Sigmoid colon (tissue), 7 donors: Measurements from ENCODE around the gene CPOX. TPM values are rescaled to one million over a fixed set of nuclear protein-coding genes. Genes with fewer than 3 reads are reported as not detected.
A peak's percentile ranks its signal among the peaks of the same experiment; 100 is the strongest.

Experiments used
- DNase-seq: peaks from one replicate; pipeline ENCODE4 v3.0.0-alpha.2; 2019
- H3K27ac ChIP-seq, 4 donors: fragments of 200-600 bp; sonication (generic); one replicate each; pipeline ENCODE4 v1.5.1; 2016 to 2019; ENCODE audit warnings: mild to moderate bottlenecking in 1 of 4
- H3K27me3 ChIP-seq, 3 donors: fragments of 200-600 bp; sonication (generic); one replicate each; pipeline ENCODE4 v1.5.1; 2019; ENCODE audit warnings: mild to moderate bottlenecking in 1 of 3
- H3K36me3 ChIP-seq, 4 donors: fragments of 200-600 bp; sonication (generic); one replicate each; pipeline ENCODE4 v1.5.1; 2016 to 2019
- H3K4me1 ChIP-seq, 4 donors: fragments of 200-600 bp; sonication (generic); one replicate each; pipeline ENCODE4 v1.5.1; 2017 to 2019
- H3K4me3 ChIP-seq, 4 donors: fragments of 200-600 bp; sonication (generic); one replicate each; pipeline ENCODE4 v1.5.1; 2017 to 2019; ENCODE audit warnings: mild to moderate bottlenecking in 2 of 4, moderate library complexity in 1 of 4
- H3K9me3 ChIP-seq, 4 donors: fragments of 200-600 bp in 3 of 4; sonication (generic) in 3 of 4; one replicate each; pipeline versions ENCODE4 v1.5.1 to v1.6.1; 2013 to 2019
- CTCF ChIP-seq, 4 experiments: fragments of 450-650 bp in 3 of 4; fragments of 200-600 bp in 1 of 4; IDR thresholded peaks; one replicate each; pipeline ENCODE4 v1.5.1; 2016 to 2019; ENCODE audit warnings: antibody characterized with exemption in 4 of 4, mild to moderate bottlenecking in 3 of 4, moderate library complexity in 2 of 4
- EP300 ChIP-seq, 4 donors: sonication (generic); formaldehyde crosslinking; IDR thresholded peaks; one replicate each; pipeline ENCODE4 v1.6.1; 2017; ENCODE audit warnings: antibody characterized with exemption in 4 of 4
- POLR2A ChIP-seq, 2 donors: fragments of 450-650 bp; IDR thresholded peaks; one replicate each; pipeline ENCODE4 v1.6.1; 2016; ENCODE audit warnings: antibody characterized with exemption in 2 of 2, mild to moderate bottlenecking in 2 of 2, moderate library complexity in 2 of 2
- POLR2AphosphoS5 ChIP-seq, 4 donors: sonication (generic); formaldehyde crosslinking; IDR thresholded peaks; one replicate each; pipeline ENCODE4 v1.6.1; 2017; ENCODE audit warnings: antibody characterized with exemption in 4 of 4
- WGBS, 2 donors: extraction: QIAGEN DNeasy Blood & Tissue Kit; methylation state at CpG; one replicate each; pipeline ENCODE4 v1.1.7; 2013; 5-methylcytosine and 5-hydroxymethylcytosine counted together
- intact Hi-C: fragments of 100-400 bp; cut with DNase I; formaldehyde crosslinking; loops from one replicate; pipeline ENCODE4 v1.15.1; 2023
- polyA plus RNA-seq, 3 donors: library from polyadenylated mRNA; stranded (reverse); fragments of 200-250 nt; gene quantifications; one replicate each; pipeline ENCODE4 v1.2.3, GENCODE V29; 2013
- total RNA-seq, 4 donors: library from RNA; depleted of rRNA; stranded (reverse); fragments of >200 nt; gene quantifications; one replicate each; pipeline ENCODE4 v1.1.0, GENCODE V29; 2016
- donor health status: healthy with polysubstance abuse.
- donor health status: Bipolar disorder and iron deficiency.
- donor health status: healthy.

The CPOX gene
- total and polyA plus RNA-seq, 7 donors, result 4.2 to 32.7 (median 15.3) TPM

- DNase-seq, result no peak
- Histone ChIP-seq H3K9me3 (no peaks in the 10 kb centered on the region), H3K27ac (no peak overlapping the region), H3K4me1 (no peaks in the 10 kb centered on the region), H3K4me3 (no peak overlapping the region), H3K36me3 (no peaks in the 10 kb centered on the region), H3K27me3 (no peaks in the 10 kb centered on the region)
- intact Hi-C loops, result no loop called here
- no peak for TF ChIP-seq POLR2AphosphoS5 (IDR thresholded peaks at IDR 0.05)
- TF ChIP-seq POLR2A (IDR thresholded peaks at IDR 0.05), result no peak
- TF ChIP-seq EP300 (IDR thresholded peaks at IDR 0.05), result no peak
- TF ChIP-seq CTCF (IDR thresholded peaks at IDR 0.05), result no peak
- WGBS, 2 donors, result 76 to 79% methylated on average over 5 of the region's 5 CpGs
These were observed 19.2 kb upstream of the CPOX start for GRCh38 chr3:98612587-98612986.

- no peak for DNase-seq
- TF ChIP-seq POLR2A (IDR thresholded peaks at IDR 0.05) (no peak), POLR2AphosphoS5 (IDR thresholded peaks at IDR 0.05) (no peak), EP300 (IDR thresholded peaks at IDR 0.05) (no peak), CTCF (IDR thresholded peaks at IDR 0.05) (no peak)
- Histone ChIP-seq H3K36me3 (no peaks in the 10 kb centered on the region), H3K27me3 (no peaks in the 10 kb centered on the region), H3K27ac (no peak overlapping the region), H3K4me1 (no peaks in the 10 kb centered on the region), H3K4me3 (no peak overlapping the region), H3K9me3 (no peaks in the 10 kb centered on the region)
- WGBS, 2 donors, result 50 to 96% methylated on average over 2 of the region's 2 CpGs
- intact Hi-C loops, result no loop called here
These were observed 14.6 kb upstream of the CPOX start for GRCh38 chr3:98608029-98608428.

- H3K36me3 ChIP-seq, result no peaks in the 10 kb centered on the region
- no peaks in the 10 kb centered on the region for H3K4me1 ChIP-seq
- intact Hi-C loops, result no loop called here
- no peak for DNase-seq
- H3K27me3 ChIP-seq, result no peaks in the 10 kb centered on the region
- H3K4me3 ChIP-seq, result no peak overlapping the region
- no peak for TF ChIP-seq EP300 (IDR thresholded peaks at IDR 0.05)
- TF ChIP-seq POLR2AphosphoS5 (IDR thresholded peaks at IDR 0.05), result no peak
- TF ChIP-seq CTCF (IDR thresholded peaks at IDR 0.05), result no peak
- TF ChIP-seq POLR2A (IDR thresholded peaks at IDR 0.05), result no peak
- no peaks in the 10 kb centered on the region for H3K9me3 ChIP-seq
- no peak overlapping the region for H3K27ac ChIP-seq
These were observed 10.2 kb upstream of the CPOX start for GRCh38 chr3:98603580-98603979.

- intact Hi-C loops, result no loop called here
- Histone ChIP-seq H3K4me1 (no peaks in the 10 kb centered on the region), H3K4me3 (no peak overlapping the region), H3K27me3 (no peaks in the 10 kb centered on the region), H3K36me3 (no peaks in the 10 kb centered on the region), H3K27ac (no peak overlapping the region), H3K9me3 (no peaks in the 10 kb centered on the region)
- no peak for DNase-seq
- WGBS, 2 donors, result 2 to 11% methylated on average over 4 of the region's 4 CpGs
- TF ChIP-seq CTCF (IDR thresholded peaks at IDR 0.05), result peak; percentile 25 to 65 (median 44)
- no peak for TF ChIP-seq EP300 (IDR thresholded peaks at IDR 0.05)
These were observed 8.8 kb upstream of the CPOX start for GRCh38 chr3:98602078-98602678.

- WGBS, 2 donors, result 82 to 88% methylated on average over 2 of the region's 2 CpGs
- no peak overlapping the region for H3K4me3 ChIP-seq
- TF ChIP-seq CTCF (IDR thresholded peaks at IDR 0.05) (no peak), POLR2A (IDR thresholded peaks at IDR 0.05) (no peak), EP300 (IDR thresholded peaks at IDR 0.05) (no peak), POLR2AphosphoS5 (IDR thresholded peaks at IDR 0.05) (no peak)
- no peak for DNase-seq
- no peaks in the 10 kb centered on the region for H3K27me3 ChIP-seq
- intact Hi-C loops, result no loop called here
- H3K9me3 ChIP-seq, result no peaks in the 10 kb centered on the region
- no peak overlapping the region for H3K27ac ChIP-seq
- H3K36me3 ChIP-seq, result no peaks in the 10 kb centered on the region
- no peaks in the 10 kb centered on the region for H3K4me1 ChIP-seq
These were observed 7.8 kb upstream of the CPOX start for GRCh38 chr3:98601180-98601579.
